H9 (cell line): ENCODE results near the gene MYCBP2. TPM values are rescaled to one million over a fixed set of nuclear protein-coding genes. Genes with fewer than 3 reads are reported as not detected.
"Not testable (repeated sequence)": the region's sequence is repeated elsewhere in the genome, so short reads cannot be mapped to it uniquely, and the experiment has no call there.

ENCODE experiments used
- DNase-seq: peaks from one replicate; pipeline ENCODE4 v3.0.0-alpha.2; 2017
- H2AFZ ChIP-seq: one replicate; pipeline ENCODE4 v1.6.1; 2013; ENCODE audit warnings: mild to moderate bottlenecking, low read length, control low read depth, moderate library complexity
- H2AK5ac ChIP-seq: 2 replicates; pipeline ENCODE4 v1.6.1; 2013; ENCODE audit warnings: low read length, control low read depth, mixed read lengths; ENCODE audit not compliant: insufficient read length
- H2BK120ac ChIP-seq: one replicate; pipeline ENCODE4 v1.6.1; 2013; ENCODE audit warnings: low read depth, mild to moderate bottlenecking, low read length, control low read depth, inconsistent platforms; ENCODE audit not compliant: poor library complexity, severe bottlenecking
- H2BK12ac ChIP-seq: 2 replicates; pipeline ENCODE4 v1.6.1; 2013; ENCODE audit warnings: low read length, control low read depth, mixed read lengths, low read depth; ENCODE audit not compliant: insufficient read length
- H2BK15ac ChIP-seq: 2 replicates; pipeline ENCODE4 v1.6.1; 2013; ENCODE audit warnings: low read depth, low read length, control low read depth
- H2BK20ac ChIP-seq: one replicate; pipeline ENCODE4 v1.6.1; 2013; ENCODE audit warnings: low read depth, mild to moderate bottlenecking, low read length, control low read depth, inconsistent platforms; ENCODE audit not compliant: poor library complexity, severe bottlenecking
- H2BK5ac ChIP-seq: 2 replicates; pipeline ENCODE4 v1.6.1; 2013; ENCODE audit warnings: low read length, control low read depth, mixed read lengths; ENCODE audit not compliant: insufficient read length
- H3K14ac ChIP-seq: 2 replicates; pipeline ENCODE4 v1.6.1; 2013; ENCODE audit warnings: low read length, control low read depth; ENCODE audit not compliant: insufficient read depth
- H3K18ac ChIP-seq: 2 replicates; pipeline ENCODE4 v1.6.1; 2013; ENCODE audit warnings: low read depth, mild to moderate bottlenecking, mixed read lengths, low read length, control low read depth; ENCODE audit not compliant: insufficient read length
- H3K23ac ChIP-seq: 2 replicates; pipeline ENCODE4 v1.6.1; 2013; ENCODE audit warnings: low read length, control low read depth, mixed read lengths, low read depth; ENCODE audit not compliant: insufficient read length
- H3K23me2 ChIP-seq: 2 replicates; pipeline ENCODE4 v1.6.1; 2013; ENCODE audit warnings: low read depth, mild to moderate bottlenecking, mixed read lengths, low read length, control low read depth; ENCODE audit not compliant: insufficient read length, poor library complexity, severe bottlenecking
- H3K27ac ChIP-seq: 2 replicates; pipeline ENCODE4 v1.5.1; 2013; ENCODE audit warnings: low read length, control low read depth, mixed read lengths, low read depth; ENCODE audit not compliant: insufficient read length
- H3K27me3 ChIP-seq: 2 replicates; pipeline ENCODE4 v1.6.1; 2013; ENCODE audit warnings: low read length, control low read depth, inconsistent platforms; ENCODE audit not compliant: insufficient read depth
- H3K4ac ChIP-seq: 2 replicates; pipeline ENCODE4 v1.6.1; 2013; ENCODE audit warnings: low read depth, mild to moderate bottlenecking, control low read depth, inconsistent platforms, low read length, moderate library complexity
- H3K4me1 ChIP-seq: 2 replicates; pipeline ENCODE4 v1.6.1; 2013; ENCODE audit warnings: low read length, control low read depth, inconsistent platforms; ENCODE audit not compliant: insufficient read depth
- H3K4me2 ChIP-seq: 2 replicates; pipeline ENCODE4 v1.6.1; 2013; ENCODE audit warnings: low read length, control low read depth, mixed read lengths; ENCODE audit not compliant: insufficient read length, insufficient read depth
- H3K56ac ChIP-seq: 2 replicates; pipeline ENCODE4 v1.6.1; 2013; ENCODE audit warnings: low read depth, mild to moderate bottlenecking, mixed read lengths, low read length, control low read depth; ENCODE audit not compliant: insufficient read length
- H3K79me1 ChIP-seq: 2 replicates; pipeline ENCODE4 v1.6.1; 2013; ENCODE audit warnings: low read depth, mild to moderate bottlenecking, moderate library complexity, low read length, control low read depth, inconsistent platforms; ENCODE audit not compliant: insufficient read depth, poor library complexity, severe bottlenecking
- H3K79me2 ChIP-seq: 2 replicates; pipeline ENCODE4 v1.6.1; 2013; ENCODE audit warnings: low read length, control low read depth, inconsistent platforms; ENCODE audit not compliant: insufficient read depth
- H3K9ac ChIP-seq: 2 replicates; pipeline ENCODE4 v1.6.1; 2013; ENCODE audit warnings: low read length, control low read depth, mixed read lengths; ENCODE audit not compliant: insufficient read length; ENCODE audit errors: extremely low read depth
- H3K9me3 ChIP-seq: one replicate; pipeline ENCODE4 v1.6.1; 2013; ENCODE audit warnings: low read depth, low read length, inconsistent platforms; ENCODE audit not compliant: control insufficient read depth
- H3T11ph ChIP-seq: one replicate; pipeline ENCODE4 v1.6.1; 2013; ENCODE audit warnings: mild to moderate bottlenecking, low read length, control low read depth, inconsistent platforms
- H4K20me1 ChIP-seq: one replicate; pipeline ENCODE4 v1.6.1; 2013; ENCODE audit not compliant: control insufficient read depth, insufficient read length, insufficient read depth
- H4K5ac ChIP-seq: 2 replicates; pipeline ENCODE4 v1.6.1; 2013; ENCODE audit warnings: low read depth, mild to moderate bottlenecking, mixed read lengths, low read length, control low read depth; ENCODE audit not compliant: insufficient read length
- H4K8ac ChIP-seq: replicated peaks from 2 replicates; pipeline ENCODE4 v1.6.1; 2013; ENCODE audit warnings: low read length, control low read depth, mixed read lengths, low read depth; ENCODE audit not compliant: insufficient read length
- H4K91ac ChIP-seq: 2 replicates; pipeline ENCODE4 v1.6.1; 2013; ENCODE audit warnings: low read depth, mild to moderate bottlenecking, moderate library complexity, mixed read lengths, low read length, control low read depth; ENCODE audit not compliant: insufficient read length
- H3K27ac Mint-ChIP-seq, 3 experiments: 2 replicates in 2 of 3; 3 replicates in 1 of 3; pipeline ENCODE4 v1.8.0; 2020 to 2021; ENCODE audit warnings: mixed read lengths in 3 of 3, mild to moderate bottlenecking in 1 of 3, moderate library complexity in 1 of 3
- H3K27me3 Mint-ChIP-seq: 2 replicates; pipeline ENCODE4 v1.8.0; 2021; ENCODE audit warnings: low read depth, mild to moderate bottlenecking, moderate library complexity, mixed read lengths
- H3K36me3 Mint-ChIP-seq, 3 experiments: 2 replicates in 2 of 3; 3 replicates in 1 of 3; pipeline ENCODE4 v1.8.0; 2020 to 2021; ENCODE audit warnings: low read depth in 3 of 3, mixed read lengths in 3 of 3; ENCODE audit not compliant: insufficient read depth in 1 of 3
- H3K4me1 Mint-ChIP-seq, 2 experiments: 2 replicates each; pipeline ENCODE4 v1.8.0; 2020; ENCODE audit warnings: mixed read lengths in 2 of 2
- H3K4me3 Mint-ChIP-seq, 2 experiments: 2 replicates in 1 of 2; 3 replicates in 1 of 2; pipeline ENCODE4 v1.8.0; 2020 to 2021; ENCODE audit warnings: mild to moderate bottlenecking in 2 of 2, mixed read lengths in 2 of 2, moderate library complexity in 1 of 2
- H3K9me3 Mint-ChIP-seq, 2 experiments: 2 replicates in 1 of 2; 3 replicates in 1 of 2; pipeline ENCODE4 v1.8.0; 2020; ENCODE audit warnings: mild to moderate bottlenecking in 2 of 2, mixed read lengths in 2 of 2, moderate library complexity in 1 of 2
- WGBS: extraction: QIAGEN DNeasy Blood & Tissue Kit; methylation state at CpG from one replicate; pipeline ENCODE4 v1.1.7; 2013; ENCODE audit warnings: missing lambda C conversion rate, low lambda C conversion rate, mixed read lengths; ENCODE audit not compliant: insufficient read length; ENCODE audit errors: extremely low coverage; 5-methylcytosine and 5-hydroxymethylcytosine counted together
- total RNA-seq: library from RNA; stranded (reverse); gene quantifications from 2 replicates; pipeline ENCODE4 v1.2.1, GENCODE V29; 2021
- TF ChIP-seq, protein P1 (sequence below): fragments of 200-600 bp; sonication (generic); conservative IDR thresholded peaks from 3 replicates; pipeline ENCODE4 v1.8.0; 2021; ENCODE audit warnings: antibody characterized with exemption, mild to moderate bottlenecking

The MYCBP2 gene
- total RNA-seq, 1 experiment from 2014 or later: 32.0 TPM

GRCh38 chr13:77316430-77316829 lies 10.5 kb downstream of the MYCBP2 start:
- H3K27me3 Mint-ChIP-seq: no peaks in the 10 kb centered on the region
- no peak overlapping the region for H3T11ph ChIP-seq
- H3K9ac ChIP-seq: no peak overlapping the region
- H2AFZ ChIP-seq: no peak overlapping the region
- no peak overlapping the region for H2AK5ac ChIP-seq
- H3K27ac Mint-ChIP-seq: no peak overlapping the region
- H3K14ac ChIP-seq: no peak overlapping the region
- peaks cover 5% of the 10 kb centered on the region for H3K79me1 ChIP-seq
- no peak overlapping the region for H4K5ac ChIP-seq
- H2BK20ac ChIP-seq: no peak overlapping the region
- TF ChIP-seq, protein P1, sequence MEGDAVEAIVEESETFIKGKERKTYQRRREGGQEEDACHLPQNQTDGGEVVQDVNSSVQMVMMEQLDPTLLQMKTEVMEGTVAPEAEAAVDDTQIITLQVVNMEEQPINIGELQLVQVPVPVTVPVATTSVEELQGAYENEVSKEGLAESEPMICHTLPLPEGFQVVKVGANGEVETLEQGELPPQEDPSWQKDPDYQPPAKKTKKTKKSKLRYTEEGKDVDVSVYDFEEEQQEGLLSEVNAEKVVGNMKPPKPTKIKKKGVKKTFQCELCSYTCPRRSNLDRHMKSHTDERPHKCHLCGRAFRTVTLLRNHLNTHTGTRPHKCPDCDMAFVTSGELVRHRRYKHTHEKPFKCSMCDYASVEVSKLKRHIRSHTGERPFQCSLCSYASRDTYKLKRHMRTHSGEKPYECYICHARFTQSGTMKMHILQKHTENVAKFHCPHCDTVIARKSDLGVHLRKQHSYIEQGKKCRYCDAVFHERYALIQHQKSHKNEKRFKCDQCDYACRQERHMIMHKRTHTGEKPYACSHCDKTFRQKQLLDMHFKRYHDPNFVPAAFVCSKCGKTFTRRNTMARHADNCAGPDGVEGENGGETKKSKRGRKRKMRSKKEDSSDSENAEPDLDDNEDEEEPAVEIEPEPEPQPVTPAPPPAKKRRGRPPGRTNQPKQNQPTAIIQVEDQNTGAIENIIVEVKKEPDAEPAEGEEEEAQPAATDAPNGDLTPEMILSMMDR: no peak
- H2BK12ac ChIP-seq: no peak overlapping the region
- no peak overlapping the region for H2BK15ac ChIP-seq
- no peaks in the 10 kb centered on the region for H3K9me3 ChIP-seq
- no peak overlapping the region for H4K8ac ChIP-seq
- H3K4me1 Mint-ChIP-seq: peaks cover 41 to 43% of the 10 kb centered on the region in 2 experiments
- no peaks in the 10 kb centered on the region for H3K23me2 ChIP-seq
- H3K23ac ChIP-seq: no peak overlapping the region
- no peak overlapping the region for H3K18ac ChIP-seq
- no peaks in the 10 kb centered on the region for H3K4me1 ChIP-seq
- peaks cover 14% of the 10 kb centered on the region; the same call in 1 of the 2 replicates for H3K79me2 ChIP-seq
- H3K4ac ChIP-seq: no peak overlapping the region
- no peaks in the 10 kb centered on the region for H3K27me3 ChIP-seq
- H3K56ac ChIP-seq: no peak overlapping the region
- no peaks in the 10 kb centered on the region for H4K20me1 ChIP-seq
- WGBS: no CpG with 5 or more reads among the region's 4 CpGs
- no peak overlapping the region for H3K4me2 ChIP-seq
- H3K27ac ChIP-seq: no peak overlapping the region
- H3K36me3 Mint-ChIP-seq: no peaks in the 10 kb centered on the region
- H3K4me3 Mint-ChIP-seq: no peak overlapping the region
- DNase-seq: no peak
- H2BK5ac ChIP-seq: no peak overlapping the region
- no peak overlapping the region for H4K91ac ChIP-seq
- no peak overlapping the region for H2BK120ac ChIP-seq
- H3K9me3 Mint-ChIP-seq: no peaks in the 10 kb centered on the region

- not testable (repeated sequence) for H4K8ac ChIP-seq, H2AFZ ChIP-seq, H3K9me3 Mint-ChIP-seq, H3T11ph ChIP-seq, H2AK5ac ChIP-seq, H2BK20ac ChIP-seq, H2BK15ac ChIP-seq, H3K18ac ChIP-seq, H3K23me2 ChIP-seq, H2BK5ac ChIP-seq, H3K27me3 ChIP-seq, H2BK120ac ChIP-seq, H3K4me2 ChIP-seq, H3K27ac ChIP-seq, H4K5ac ChIP-seq, H3K9me3 ChIP-seq, H3K36me3 Mint-ChIP-seq, H3K27me3 Mint-ChIP-seq, H3K14ac ChIP-seq, H3K27ac Mint-ChIP-seq, H3K23ac ChIP-seq, H4K20me1 ChIP-seq, H2BK12ac ChIP-seq, H3K9ac ChIP-seq, H4K91ac ChIP-seq, H3K4ac ChIP-seq, H3K79me1 ChIP-seq, DNase-seq, H3K4me3 Mint-ChIP-seq, H3K56ac ChIP-seq, H3K4me1 ChIP-seq
- peaks cover 12% of the 10 kb centered on the region; the same call in 1 of the 2 replicates for H3K79me2 ChIP-seq
- H3K4me1 Mint-ChIP-seq: peaks cover 50 to 52% of the 10 kb centered on the region in 2 experiments
- no CpG with 5 or more reads among the region's 7 CpGs for WGBS
These were observed 11.4 kb downstream of the MYCBP2 start for GRCh38 chr13:77315509-77315908.
